Smooth muscle cell of the brain vasculature (primary cell): ENCODE measurements around the gene ST8SIA1.

Source experiments
- DNase-seq: peaks from one replicate; pipeline ENCODE4 v3.0.0-alpha.2; 2012; ENCODE audit warnings: low read depth, low spot score

Gene ST8SIA1

DNA sequence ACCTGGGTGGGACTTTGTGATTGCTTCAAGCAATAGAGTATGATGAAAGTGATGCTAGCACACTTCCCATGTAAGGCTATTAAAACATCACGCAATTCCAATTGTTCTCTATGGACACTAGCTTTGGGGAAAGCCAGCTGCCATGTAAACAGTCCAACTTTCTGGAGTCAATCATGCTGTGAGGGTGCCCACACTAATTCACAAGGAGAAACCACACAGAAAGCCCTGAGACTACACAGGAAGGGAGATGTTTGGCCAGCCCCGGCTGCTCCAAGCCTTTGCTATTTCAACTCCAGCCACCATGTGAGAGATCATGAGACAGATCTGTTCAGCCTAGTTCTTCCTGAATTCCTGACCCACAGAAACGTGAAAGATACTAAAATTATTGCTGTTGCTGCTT lies 96.3 kb downstream of the ST8SIA1 start:
- no peak for DNase-seq

DNA sequence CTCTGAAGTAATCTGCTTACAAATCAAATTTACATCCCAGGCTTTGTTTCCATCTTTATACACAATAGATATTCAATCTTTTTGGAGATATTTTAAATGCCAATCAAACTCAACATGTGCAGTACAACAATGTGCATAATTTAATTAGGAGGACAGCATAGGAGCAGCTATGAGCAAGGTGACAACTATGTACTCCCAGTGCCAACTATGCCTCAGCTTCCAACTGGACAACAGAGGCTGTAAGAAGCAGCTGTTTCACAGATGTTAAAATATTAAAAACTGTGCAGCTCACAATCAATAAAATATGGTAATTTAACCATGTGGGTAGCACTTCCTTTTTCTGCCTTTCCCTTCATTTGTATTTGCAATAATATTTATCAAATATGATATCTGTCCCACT lies 99.9 kb downstream of the ST8SIA1 start:
- no peak for DNase-seq

DNA sequence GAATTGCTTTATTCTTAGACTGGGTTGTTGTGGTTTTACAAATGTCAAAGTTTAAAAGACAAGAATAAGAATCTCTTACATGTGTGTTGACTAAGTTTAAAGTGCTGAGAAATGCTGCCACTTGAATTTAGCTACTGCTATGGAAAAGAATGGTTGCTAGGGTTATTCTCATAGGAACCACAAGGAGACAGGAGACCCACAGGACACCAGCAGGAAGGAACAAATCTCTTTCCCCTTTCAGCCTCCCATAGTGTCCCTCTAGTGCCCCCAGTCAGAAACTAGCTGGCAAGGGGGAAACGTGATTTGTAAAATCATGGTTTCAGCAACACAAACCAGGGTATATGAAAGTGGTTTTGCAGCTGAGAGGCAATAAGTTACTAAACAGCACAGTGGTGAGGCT lies 102.7 kb downstream of the ST8SIA1 start:
- no peak for DNase-seq

DNA sequence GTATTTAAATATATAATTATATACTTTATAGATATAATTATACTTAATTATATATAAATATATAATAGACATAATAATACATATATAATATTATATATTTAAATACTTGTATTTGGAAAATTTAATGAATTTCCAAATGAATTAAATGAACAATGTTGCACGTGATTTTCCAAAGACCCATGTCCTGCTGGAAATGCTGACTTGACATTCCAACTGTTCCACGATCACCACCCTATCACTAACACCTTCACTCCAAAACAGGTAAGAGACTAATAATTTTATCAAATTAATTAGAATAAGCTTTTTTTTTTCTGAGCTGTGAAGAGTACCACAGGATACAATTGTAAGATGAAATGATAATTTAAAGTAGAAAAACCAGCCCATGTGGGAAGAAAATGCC lies 103.4 kb downstream of the ST8SIA1 start:
- no peak for DNase-seq

DNA sequence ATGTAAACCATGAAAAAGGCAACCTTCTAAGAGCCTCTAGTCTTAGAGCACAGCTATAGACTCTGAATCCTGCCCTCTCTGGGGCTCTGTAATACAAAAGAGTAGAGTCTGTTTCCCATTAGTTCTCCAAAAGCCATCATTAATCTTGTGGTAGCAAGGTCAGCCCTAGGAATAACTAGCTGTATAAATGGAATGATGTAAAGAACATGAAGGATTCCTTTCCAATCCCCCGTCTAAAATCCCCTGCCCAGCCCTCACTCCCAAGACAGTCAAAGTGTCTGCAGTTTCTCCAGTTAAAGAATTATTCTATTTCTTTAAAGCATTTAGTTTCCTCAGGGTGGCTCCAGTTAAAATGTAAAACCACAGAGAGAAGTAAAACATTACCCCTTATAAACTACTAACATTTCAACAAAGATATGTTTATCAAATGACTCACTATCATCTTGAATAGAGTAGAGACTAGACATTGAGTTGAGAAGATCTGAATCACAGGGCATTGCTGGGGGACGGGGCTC lies 104.2 kb downstream of the ST8SIA1 start:
- no peak for DNase-seq

DNA sequence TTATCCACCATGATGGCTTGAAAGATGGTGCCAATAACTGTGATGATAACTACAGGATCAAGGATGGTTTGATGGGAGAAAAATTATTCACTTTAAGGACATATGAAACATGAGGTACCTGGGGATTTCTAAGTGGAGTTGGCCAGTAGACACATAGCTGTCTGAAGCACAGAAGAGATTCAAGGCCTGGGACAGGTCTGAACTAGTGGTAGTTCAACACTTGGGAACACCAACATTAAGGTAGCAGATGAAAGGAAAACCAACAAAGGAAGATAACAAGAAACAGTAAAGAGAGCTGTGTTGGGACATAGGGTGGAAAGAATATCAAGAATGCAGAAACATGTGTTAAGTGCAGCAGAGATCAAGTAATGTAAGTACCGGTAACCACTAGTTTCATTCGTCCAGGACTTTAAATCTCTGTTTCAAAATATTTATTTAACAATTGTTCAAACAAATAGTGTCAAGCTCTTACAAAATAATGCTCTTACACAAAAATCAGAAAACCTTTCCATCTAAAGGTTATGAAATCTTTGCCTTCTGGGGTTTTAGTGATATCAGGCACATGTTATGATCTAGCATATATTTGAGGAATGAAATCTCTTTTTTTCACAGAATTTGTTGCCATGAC lies 104.7 kb downstream of the ST8SIA1 start:
- no peak for DNase-seq

DNA sequence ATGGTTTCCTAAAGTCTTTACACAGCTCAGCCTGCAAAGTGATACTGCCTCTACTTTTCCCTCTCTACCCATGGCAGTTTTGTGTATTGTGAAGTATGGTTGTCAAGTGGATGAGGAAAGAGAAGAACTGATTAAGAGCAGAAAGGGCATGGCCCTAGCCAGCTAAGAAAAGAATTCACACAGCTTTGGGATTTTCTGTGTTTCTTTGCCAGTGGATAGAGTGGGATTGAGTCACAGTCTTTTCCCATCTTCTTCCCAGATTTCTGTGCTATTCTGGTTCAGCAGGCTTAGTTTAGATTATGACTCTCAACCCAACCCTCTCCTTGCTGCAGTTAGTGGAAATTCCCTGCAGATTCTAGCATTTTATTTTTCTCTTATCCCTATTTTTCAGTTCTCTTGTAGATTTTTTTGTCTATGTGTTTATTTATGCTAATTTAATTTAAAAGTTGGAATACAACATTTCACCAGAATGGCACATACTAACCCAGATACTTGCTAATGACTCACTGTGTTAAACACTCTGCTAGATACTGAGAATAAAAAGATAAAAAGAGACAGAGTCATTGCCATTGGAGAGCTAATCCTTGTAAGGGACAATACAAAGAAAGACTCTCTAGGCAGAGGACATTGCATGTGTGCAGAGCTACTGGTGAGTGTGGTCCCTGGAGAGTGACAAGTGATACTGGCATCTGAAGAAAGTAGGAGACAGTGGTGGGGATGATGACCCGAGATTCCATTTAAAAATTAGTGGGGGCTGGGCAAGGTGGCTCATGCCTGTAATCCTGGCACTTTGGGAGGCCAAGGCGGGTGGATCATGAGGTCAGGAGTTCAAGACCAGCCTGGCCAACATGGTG lies 106.3 kb downstream of the ST8SIA1 start:
- no peak for DNase-seq

DNA sequence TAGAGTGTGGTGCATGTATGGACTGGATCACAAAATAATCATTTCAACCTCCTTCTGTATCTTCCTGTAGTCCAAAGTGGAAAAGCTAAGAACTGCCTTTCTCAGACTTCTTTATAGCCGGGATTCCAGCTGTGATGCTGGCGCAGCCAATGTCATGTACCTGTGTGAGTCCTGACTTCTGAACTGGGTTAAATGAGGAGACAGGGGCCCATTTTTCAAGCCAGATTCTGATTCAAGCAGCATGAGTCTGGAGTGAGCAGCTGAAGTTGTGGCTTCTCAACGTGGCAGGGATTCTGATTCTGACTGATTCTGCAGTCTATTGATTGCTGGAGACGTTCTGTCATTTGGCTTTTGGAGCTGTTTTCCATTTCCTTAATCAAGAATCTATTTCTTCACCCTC lies 111.2 kb downstream of the ST8SIA1 start:
- DNase-seq: no peak

DNA sequence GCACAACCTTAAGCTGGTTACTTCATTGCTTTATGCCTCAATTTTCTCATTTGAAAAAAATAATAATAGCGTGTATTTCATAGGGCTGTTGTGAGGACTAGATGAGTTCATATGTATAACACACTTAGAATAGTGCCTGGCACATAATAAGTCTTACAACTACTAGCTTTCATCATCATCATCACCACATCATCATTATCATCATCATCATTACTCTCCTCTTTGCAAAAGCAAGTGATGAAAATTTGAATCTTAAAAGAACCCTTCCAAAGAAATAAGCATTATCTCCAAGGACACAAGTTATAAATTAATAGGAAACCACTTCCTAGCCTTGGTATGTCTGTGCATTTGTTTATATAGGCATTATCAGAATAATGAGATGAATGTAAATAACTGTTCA lies 117.0 kb downstream of the ST8SIA1 start:
- no peak for DNase-seq

DNA sequence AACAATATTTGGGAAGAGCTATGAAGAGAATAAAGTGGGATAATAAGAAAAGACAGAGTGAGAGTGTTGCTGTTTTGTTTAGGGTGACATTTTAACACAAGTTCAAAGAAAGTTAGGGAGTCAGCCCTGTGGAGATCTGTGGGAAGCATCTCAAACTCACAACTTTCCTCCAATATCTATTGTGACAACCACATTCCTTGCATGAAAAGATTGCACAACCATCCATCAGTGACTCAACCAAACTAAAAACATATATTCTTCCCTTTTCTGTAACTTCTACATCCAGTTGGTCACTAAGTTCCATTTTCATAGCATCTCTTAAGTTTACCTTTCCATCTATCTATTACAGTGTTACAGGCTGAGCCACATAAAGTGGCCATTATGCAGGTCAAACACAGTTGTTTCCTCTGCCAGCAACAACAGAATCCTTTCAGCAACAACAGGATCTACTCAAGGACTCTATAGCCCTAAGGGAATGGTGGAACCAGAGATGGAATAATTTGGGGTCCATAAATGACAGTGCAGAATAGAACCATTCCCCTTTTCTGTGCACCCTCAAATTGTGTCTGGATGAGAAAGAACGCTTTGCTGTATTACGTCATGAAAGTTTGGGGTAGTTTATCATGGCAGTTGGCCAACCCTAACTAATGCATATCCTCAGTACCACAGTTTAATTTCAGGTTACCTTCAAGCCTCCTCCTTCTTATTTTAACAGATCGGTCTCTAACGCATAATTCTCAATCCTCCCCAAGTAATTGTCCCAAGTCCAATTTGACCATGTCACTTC lies 118.8 kb downstream of the ST8SIA1 start:
- DNase-seq: no peak

DNA sequence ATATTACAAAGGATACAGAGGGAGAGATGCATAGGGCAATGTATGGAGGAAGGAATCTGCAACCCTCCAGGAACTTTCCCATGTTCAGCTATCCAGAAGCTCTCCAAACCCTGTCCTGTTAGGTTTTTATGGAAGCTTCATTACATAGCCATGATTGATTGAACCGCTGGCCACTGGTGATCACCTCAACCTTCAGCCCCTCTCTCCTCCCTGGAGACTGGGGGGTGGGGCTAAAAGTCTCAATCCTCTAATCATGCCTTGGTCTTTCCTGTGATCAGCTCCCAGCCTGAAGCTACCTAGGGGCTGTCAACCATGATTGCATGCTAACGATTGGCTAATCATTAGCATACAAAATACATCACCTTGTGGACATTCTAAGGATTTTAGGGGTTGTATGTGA lies 123.4 kb downstream of the ST8SIA1 start:
- no peak for DNase-seq

DNA sequence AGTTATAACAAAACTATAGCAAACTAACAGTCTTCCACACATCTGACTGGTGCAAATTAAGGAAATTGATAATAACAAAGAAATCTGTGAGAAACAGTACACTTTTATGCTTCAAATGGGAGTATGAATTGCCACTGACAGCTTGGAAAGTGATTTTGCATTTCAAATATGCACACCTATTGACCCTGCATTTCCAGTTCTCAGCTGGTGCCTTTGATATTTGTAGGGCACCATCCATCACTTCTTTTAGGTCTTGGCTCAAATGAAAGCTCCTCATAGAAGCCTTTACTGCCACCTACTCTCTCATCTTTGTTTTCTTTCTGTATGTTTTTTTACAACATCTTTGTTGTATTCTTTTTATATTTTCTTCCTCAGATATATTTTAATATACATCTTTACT lies 125.1 kb downstream of the ST8SIA1 start:
- DNase-seq: no peak

DNA sequence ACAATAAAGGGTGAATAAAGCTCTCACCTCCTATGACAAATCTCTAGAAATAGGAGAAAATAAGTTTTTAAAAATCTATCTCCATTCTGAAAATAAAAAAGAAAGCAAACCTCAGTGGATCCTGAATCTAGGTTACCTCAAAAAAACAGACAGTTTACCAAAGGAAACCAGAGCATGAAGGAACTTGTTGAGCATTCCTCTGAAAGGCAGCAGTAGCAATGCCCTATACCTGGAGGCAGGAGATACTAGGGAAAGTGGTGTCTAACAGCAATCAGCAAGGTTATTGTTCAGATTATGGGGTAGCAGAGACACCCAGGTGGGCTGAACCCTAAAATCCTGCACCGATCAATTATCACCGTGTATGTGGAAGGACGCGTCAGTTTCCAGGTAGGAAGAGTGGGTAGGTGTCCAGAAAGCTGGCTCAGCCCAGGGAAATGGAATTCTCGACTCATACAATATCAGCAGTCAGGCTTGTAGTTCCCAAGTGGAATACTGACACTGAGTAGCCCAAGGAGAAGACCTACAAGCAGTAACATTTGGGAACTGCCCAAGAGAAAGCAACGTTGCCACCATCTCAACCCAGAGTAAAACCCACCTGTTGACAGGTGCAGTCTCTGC lies 128.3 kb downstream of the ST8SIA1 start:
- DNase-seq: no peak

DNA sequence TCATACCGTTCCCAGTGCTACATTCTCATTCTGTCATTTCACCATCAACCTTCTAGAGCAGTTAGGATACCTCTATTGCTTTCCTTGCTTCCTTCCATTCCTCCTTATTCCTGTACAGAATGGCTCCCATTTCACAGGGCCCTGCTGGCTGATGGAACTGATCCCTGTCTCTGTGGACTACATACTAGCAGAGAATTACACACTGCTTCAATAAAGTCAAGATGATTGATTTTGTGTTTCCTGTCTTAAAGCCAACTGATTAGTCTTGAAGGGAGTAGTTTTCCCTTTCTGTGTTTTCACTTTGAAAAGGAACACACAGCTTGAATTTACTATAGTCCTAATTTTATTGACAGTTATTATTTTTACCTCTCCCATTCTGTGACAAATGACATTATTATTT lies 130.1 kb downstream of the ST8SIA1 start:
- no peak for DNase-seq

DNA sequence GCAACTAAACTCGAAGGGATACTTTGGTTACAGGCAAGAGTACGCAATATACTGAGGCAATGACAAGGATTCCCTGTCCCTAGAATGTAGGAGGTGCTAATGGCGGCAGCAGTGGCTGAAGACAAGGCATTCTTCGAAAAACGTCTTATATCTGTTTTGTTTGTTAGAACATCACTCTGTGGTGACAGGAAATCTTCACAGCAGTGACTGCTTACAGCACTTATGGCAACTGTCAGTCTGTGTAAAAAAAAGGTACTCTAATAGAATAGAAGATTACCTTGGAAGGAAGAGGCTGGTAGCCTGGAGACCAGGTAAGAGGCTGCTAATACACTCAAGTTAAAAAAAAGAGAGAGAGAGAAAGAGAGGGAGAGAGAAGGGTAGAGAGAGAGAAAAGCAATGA lies 131.7 kb downstream of the ST8SIA1 start:
- no peak for DNase-seq

DNA sequence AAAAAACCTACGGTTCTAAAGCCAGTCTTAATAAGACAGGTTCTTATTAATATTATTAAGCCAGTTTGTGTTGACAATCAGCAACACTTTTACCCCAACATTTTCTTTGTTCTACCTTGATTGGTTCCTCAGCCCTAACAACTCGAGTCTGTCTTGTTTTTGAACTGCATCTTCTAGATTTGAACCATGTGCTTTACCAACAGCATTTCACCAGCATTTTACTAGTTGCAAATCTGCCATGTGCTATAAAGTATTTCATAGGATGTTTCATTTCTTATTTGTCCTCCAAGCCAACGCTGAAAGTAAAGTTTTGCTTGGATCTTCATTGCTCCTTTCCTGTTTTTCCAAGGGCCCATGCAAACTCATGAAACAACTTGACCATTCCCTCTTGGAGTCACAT lies 133.4 kb downstream of the ST8SIA1 start:
- no peak for DNase-seq

DNA sequence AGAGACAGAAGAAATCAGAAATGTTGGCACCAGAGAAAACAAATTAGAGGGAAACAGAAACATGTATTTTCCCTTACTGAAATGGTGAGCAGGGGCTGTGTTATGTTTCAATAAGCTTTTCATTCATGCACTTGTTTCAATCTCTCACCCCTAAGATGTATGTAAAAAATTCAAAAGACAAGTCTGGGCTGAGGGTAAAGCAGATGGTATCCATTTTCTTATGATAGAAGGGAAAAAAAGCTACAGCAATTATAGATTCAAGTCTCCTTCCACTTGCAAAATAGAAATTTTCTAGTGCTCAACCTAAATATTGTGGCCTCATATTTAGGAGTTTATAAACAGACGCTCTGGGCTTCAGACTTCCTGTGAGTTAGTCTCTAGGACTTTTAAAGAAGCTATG lies 138.3 kb downstream of the ST8SIA1 start:
- DNase-seq: no peak

DNA sequence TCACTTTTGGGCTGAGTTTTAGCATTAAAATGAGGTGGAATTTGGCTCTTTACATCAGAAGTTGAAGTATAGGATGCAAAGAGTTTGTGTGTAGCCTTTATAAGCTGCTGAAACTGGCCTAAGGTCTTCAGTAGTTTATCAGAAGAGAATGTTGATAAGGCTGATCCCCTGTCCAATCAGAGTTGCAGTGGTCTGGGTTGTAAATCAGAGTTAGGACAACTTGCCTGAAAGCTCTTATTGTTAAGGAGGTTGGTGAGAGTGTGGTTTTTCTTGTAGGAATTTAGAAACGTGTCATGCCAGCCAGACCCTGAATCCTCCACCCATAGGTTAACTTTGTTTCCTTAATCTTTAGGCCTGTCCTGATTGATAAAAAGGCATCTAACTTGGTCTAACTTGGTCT lies 143.5 kb downstream of the ST8SIA1 start:
- DNase-seq: no peak

DNA sequence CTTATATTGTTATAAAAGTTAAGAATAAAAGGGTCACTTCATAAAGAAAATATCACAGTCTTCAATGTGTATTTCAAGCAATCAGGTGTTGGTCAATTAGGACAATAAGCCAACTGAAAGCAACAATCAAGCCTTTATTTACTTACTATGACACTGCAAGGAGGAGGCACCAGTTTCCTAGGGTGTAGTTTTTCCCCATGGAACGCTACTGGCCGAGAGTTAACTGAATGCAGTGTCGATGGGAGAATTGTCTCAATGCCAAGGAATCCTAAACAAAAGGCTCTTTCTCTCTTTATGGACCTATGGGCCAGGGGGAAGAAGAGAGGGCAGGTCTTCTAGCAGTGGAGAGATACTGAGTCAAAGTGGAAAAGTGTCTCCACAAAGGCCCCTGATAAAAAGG lies 146.1 kb downstream of the ST8SIA1 start:
- no peak for DNase-seq

DNA sequence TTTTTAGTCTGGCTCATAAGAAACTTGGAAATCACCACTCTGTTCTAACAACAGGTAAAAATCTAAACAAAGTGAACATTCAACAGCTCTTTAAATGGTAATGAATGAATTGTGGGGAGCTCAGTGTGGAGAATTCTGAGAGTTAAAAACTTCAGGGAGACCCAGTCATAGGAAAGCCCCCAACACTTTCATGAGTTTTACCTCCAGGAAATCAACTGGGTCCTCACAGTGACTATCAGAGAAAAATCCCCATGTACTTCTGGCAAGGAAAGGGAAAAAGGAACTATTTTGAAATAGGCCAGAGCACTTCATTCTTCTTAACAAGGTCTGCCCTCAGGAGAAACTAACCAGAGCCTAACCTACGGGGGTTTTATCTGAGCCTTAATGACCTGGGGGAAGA lies 153.8 kb downstream of the ST8SIA1 start:
- DNase-seq: no peak

DNA sequence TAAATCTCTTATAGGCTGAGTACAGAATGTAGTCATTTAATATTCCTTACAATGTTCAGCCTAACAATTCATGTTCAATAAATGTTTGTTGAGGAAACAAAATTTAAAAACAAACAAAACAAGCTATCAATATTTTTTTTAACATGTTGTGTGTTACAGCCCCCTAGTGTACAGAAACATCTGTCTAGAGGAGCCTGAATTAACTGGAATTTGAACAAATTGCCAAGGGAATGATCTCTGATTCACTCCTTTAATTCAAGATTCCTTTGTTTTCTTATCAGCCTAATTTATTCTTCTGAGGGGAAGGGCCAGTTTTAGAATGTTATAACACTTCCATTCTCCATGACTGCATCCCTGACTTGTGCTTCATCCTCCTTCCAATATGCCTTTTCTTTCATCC lies 161.3 kb downstream of the ST8SIA1 start:
- no peak for DNase-seq

DNA sequence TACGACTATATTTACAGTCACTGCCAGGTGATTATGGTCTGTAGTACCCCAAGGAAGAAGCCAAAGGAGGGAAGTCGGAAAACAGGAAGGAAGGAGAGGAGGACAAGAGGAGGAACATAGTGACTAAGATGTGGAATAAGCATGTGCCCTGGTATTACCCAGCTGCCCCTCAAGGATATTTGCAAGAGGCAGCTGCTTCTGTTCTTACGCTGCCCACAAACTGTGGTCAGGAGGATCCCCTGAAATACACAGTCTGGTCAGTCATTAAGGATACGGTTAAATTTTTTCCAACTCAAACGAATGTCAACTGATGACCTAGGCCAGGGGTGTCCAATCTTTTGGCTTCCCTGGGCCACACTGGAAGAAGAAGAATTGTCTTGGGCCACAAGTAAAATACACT lies 162.0 kb downstream of the ST8SIA1 start:
- DNase-seq: no peak
